Sigmoid colon (tissue), 4 donors: ENCODE data around the gene C2CD2.

Experiments used
- EP300 ChIP-seq, 4 donors: sonication (generic); formaldehyde crosslinking; IDR thresholded peaks; one replicate each; pipeline ENCODE4 v1.6.1; 2017; ENCODE audit warnings: antibody characterized with exemption in 4 of 4
- POLR2A ChIP-seq, 2 donors: fragments of 450-650 bp; IDR thresholded peaks; one replicate each; pipeline ENCODE4 v1.6.1; 2016; ENCODE audit warnings: antibody characterized with exemption in 2 of 2, mild to moderate bottlenecking in 2 of 2, moderate library complexity in 2 of 2
- POLR2AphosphoS5 ChIP-seq, 4 donors: sonication (generic); formaldehyde crosslinking; IDR thresholded peaks; one replicate each; pipeline ENCODE4 v1.6.1; 2017; ENCODE audit warnings: antibody characterized with exemption in 4 of 4
- TF ChIP-seq, protein P1 (sequence below), 4 experiments: fragments of 450-650 bp in 3 of 4; fragments of 200-600 bp in 1 of 4; IDR thresholded peaks; one replicate each; pipeline ENCODE4 v1.5.1; 2016 to 2019; ENCODE audit warnings: antibody characterized with exemption in 4 of 4, mild to moderate bottlenecking in 3 of 4, moderate library complexity in 2 of 4

DNA sequence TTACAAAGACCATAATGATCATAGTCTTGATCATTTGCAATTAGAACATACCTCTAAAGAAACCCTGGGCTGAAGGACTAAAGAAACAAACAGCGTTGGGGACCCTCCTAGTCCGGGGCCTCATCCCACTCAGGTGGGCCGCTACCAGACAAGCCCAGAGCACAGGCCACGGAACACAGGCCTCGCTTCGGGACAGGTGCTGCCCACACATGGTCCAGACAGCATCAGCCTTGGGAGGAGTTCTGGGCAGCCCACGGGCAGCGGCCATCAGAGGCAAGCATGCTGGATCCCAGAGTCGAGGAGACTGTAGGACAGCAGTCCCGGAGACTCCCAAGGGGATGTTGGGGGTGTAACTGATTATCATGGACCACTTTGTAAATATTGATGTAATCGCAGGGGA is 4.9 kb downstream of the C2CD2 start:
- TF ChIP-seq, protein P1, sequence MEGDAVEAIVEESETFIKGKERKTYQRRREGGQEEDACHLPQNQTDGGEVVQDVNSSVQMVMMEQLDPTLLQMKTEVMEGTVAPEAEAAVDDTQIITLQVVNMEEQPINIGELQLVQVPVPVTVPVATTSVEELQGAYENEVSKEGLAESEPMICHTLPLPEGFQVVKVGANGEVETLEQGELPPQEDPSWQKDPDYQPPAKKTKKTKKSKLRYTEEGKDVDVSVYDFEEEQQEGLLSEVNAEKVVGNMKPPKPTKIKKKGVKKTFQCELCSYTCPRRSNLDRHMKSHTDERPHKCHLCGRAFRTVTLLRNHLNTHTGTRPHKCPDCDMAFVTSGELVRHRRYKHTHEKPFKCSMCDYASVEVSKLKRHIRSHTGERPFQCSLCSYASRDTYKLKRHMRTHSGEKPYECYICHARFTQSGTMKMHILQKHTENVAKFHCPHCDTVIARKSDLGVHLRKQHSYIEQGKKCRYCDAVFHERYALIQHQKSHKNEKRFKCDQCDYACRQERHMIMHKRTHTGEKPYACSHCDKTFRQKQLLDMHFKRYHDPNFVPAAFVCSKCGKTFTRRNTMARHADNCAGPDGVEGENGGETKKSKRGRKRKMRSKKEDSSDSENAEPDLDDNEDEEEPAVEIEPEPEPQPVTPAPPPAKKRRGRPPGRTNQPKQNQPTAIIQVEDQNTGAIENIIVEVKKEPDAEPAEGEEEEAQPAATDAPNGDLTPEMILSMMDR (IDR thresholded peaks at IDR 0.05) = no peak
- TF ChIP-seq POLR2AphosphoS5 (IDR thresholded peaks at IDR 0.05) = no peak
- TF ChIP-seq POLR2A (IDR thresholded peaks at IDR 0.05) = no peak
- TF ChIP-seq EP300 (IDR thresholded peaks at IDR 0.05) = no peak
